Kidney (tissue), 14 donors: ENCODE results near the gene PARVB. TPM values are rescaled to one million over a fixed set of nuclear protein-coding genes. Genes with fewer than 3 reads are reported as not detected.
A peak's percentile ranks its signal among the peaks of the same experiment; 100 is the strongest.

Source experiments
- DNase-seq, 5 donors: peaks; one replicate each; pipeline ENCODE4 v3.0.0-alpha.2; 2013 to 2020
- FAIRE-seq: peaks from 2 replicates; lab custom pipeline; 2012; peaks lifted over from hg19 to GRCh38; lab: Jason Lieb, UNC
- H3K27ac ChIP-seq, 2 donors: one replicate each; pipeline ENCODE4 v1.7.0; 2013; ENCODE audit warnings: low read depth in 2 of 2, low read length in 2 of 2, inconsistent platforms in 1 of 2
- H3K27me3 ChIP-seq: one replicate; pipeline ENCODE4 v1.7.1; 2013; ENCODE audit warnings: low read length, inconsistent platforms; ENCODE audit not compliant: control insufficient read depth, insufficient read depth
- H3K36me3 ChIP-seq, 3 donors: one replicate each; pipeline versions ENCODE4 v1.7.0 to v1.7.1; 2013; ENCODE audit warnings: low read length in 3 of 3, control low read depth in 1 of 3, inconsistent platforms in 1 of 3; ENCODE audit not compliant: insufficient read depth in 3 of 3, control insufficient read depth in 2 of 3
- H3K4me1 ChIP-seq, 3 donors: one replicate each; pipeline versions ENCODE4 v1.7.0 to v1.7.1; 2013; ENCODE audit warnings: low read length in 3 of 3, inconsistent platforms in 1 of 3, low read depth in 1 of 3; ENCODE audit not compliant: control insufficient read depth in 2 of 3, insufficient read depth in 2 of 3
- H3K4me3 ChIP-seq, 3 donors: one replicate each; pipeline versions ENCODE4 v1.7.0 to v1.8.1; 2013; ENCODE audit warnings: low read length in 3 of 3, control low read depth in 1 of 3, inconsistent platforms in 1 of 3
- H3K9ac ChIP-seq, 3 donors: one replicate each; pipeline versions ENCODE4 v1.7.0 to v1.7.1; 2013; ENCODE audit warnings: low read length in 3 of 3, control low read depth in 1 of 3, inconsistent platforms in 1 of 3
- H3K9me3 ChIP-seq, 3 donors: one replicate each; pipeline versions ENCODE4 v1.7.0 to v1.7.1; 2013; ENCODE audit warnings: low read length in 3 of 3, control low read depth in 1 of 3, inconsistent platforms in 1 of 3; ENCODE audit not compliant: control insufficient read depth in 2 of 3, insufficient read depth in 1 of 3
- CTCF ChIP-seq: IDR thresholded peaks from 3 replicates; pipeline ENCODE4 v1.5.1; 2012; ENCODE audit warnings: mild to moderate bottlenecking, moderate library complexity, borderline replicate concordance; ENCODE audit not compliant: insufficient read depth; ENCODE audit errors: extremely low read depth
- intact Hi-C: fragments of 100-400 bp; cut with DNase I; formaldehyde crosslinking; loops from one replicate; pipeline ENCODE4 v1.11.1; 2022
- polyA plus RNA-seq: library from polyadenylated mRNA; stranded (reverse); fragments of 350-450 nt; fragmentation: Illumina TruSeq; extraction: RNeasy Lipid Tissue Mini Kit (QIAGEN cat#74804); gene quantifications from one replicate; pipeline ENCODE4 v1.2.3, GENCODE V29; 2014; ENCODE audit warnings: low read depth, low replicate concordance; ENCODE audit not compliant: insufficient read depth
- total RNA-seq: library from RNA; stranded (reverse); fragmentation: NEBNext Ultra II Directional; extraction: Animal tissue kit (Norgen Biotek cat#: 25700); gene quantifications from one replicate; pipeline ENCODE4 v1.2.1, GENCODE V29; 2021
- donor health status: control.
- donor health status: control.
- donor health status: control.
- donor health status: control.
- donor health status: control.
- donor health status: DM: yes; HTN: yes; CAD: no.
- donor health status: Normal renal cell carcinoma (clear cell type).

PARVB gene
- total and polyA plus RNA-seq, 2 donors from 2014 or later = 32.9 to 51.1 TPM

- Histone ChIP-seq H3K36me3 (peaks cover 8 to 38% (median 35%) of the 10 kb centered on the region in 3 donors), H3K27ac (no peak overlapping the region), H3K4me3 (no peak overlapping the region), H3K4me1 (no peaks in the 10 kb centered on the region), H3K27me3 (no peaks in the 10 kb centered on the region), H3K9ac (no peak overlapping the region), H3K9me3 (no peaks in the 10 kb centered on the region)
- no peak for TF ChIP-seq CTCF
- FAIRE-seq (no peak), DNase-seq (peak in 3 of 5 donors; percentile 32 to 63 (median 63))
- intact Hi-C loops = no loop called here
These were observed 35.8 kb upstream of the PARVB start for GRCh38 chr22:43988116-43988820.

GRCh38 chr22:43988960-43989359, 35.1 kb upstream of the PARVB start:
- Histone ChIP-seq H3K36me3 (peaks cover 4 to 39% (median 34%) of the 10 kb centered on the region in 3 donors), H3K4me3 (no peak overlapping the region), H3K27me3 (no peaks in the 10 kb centered on the region), H3K4me1 (no peaks in the 10 kb centered on the region), H3K27ac (no peak overlapping the region), H3K9ac (no peak overlapping the region), H3K9me3 (no peaks in the 10 kb centered on the region)
- intact Hi-C loops = no loop called here
- no peak for TF ChIP-seq CTCF
- DNase-seq = no peak
- FAIRE-seq = no peak

GRCh38 chr22:43990044-43990443, 34.1 kb upstream of the PARVB start:
- DNase-seq = peak in 4 of 5 donors; percentile 21 to 47 (median 26)
- H3K27me3 ChIP-seq = no peaks in the 10 kb centered on the region
- H3K4me3 ChIP-seq = no peak overlapping the region
- no peak for FAIRE-seq
- H3K36me3 ChIP-seq = peaks cover 3 to 44% (median 34%) of the 10 kb centered on the region in 3 donors
- H3K4me1 ChIP-seq = no peaks in the 10 kb centered on the region
- intact Hi-C loops = loop anchor here (5.0 to 10.0 kb wide), 2 partner anchors 95 to 637 kb away; no protein-coding TSS in a partner anchor
- no peaks in the 10 kb centered on the region for H3K9me3 ChIP-seq
- no peak overlapping the region for H3K27ac ChIP-seq
- H3K9ac ChIP-seq = no peak overlapping the region
- no peak for TF ChIP-seq CTCF
